ENCODE measurements around the gene ZDHHC7.
A peak's percentile ranks its signal among the peaks of the same experiment; 100 is the strongest.

Gene ZDHHC7

GRCh38 chr16:85008271-85008670 is 3.1 kb downstream of the ZDHHC7 start:
- TF ChIP-seq, protein P1, sequence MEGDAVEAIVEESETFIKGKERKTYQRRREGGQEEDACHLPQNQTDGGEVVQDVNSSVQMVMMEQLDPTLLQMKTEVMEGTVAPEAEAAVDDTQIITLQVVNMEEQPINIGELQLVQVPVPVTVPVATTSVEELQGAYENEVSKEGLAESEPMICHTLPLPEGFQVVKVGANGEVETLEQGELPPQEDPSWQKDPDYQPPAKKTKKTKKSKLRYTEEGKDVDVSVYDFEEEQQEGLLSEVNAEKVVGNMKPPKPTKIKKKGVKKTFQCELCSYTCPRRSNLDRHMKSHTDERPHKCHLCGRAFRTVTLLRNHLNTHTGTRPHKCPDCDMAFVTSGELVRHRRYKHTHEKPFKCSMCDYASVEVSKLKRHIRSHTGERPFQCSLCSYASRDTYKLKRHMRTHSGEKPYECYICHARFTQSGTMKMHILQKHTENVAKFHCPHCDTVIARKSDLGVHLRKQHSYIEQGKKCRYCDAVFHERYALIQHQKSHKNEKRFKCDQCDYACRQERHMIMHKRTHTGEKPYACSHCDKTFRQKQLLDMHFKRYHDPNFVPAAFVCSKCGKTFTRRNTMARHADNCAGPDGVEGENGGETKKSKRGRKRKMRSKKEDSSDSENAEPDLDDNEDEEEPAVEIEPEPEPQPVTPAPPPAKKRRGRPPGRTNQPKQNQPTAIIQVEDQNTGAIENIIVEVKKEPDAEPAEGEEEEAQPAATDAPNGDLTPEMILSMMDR (IDR thresholded peaks at IDR 0.05; ENCODE audit: low read depth, low read length), result no peak
- no peak for DNase-seq (ENCODE audit: low read depth in 2 of 2)
- H3K4me3 ChIP-seq (replicated peaks in 1 of 2; ENCODE audit: low read depth in 2 of 2, low read length in 2 of 2), result no peak overlapping the region

GRCh38 chr16:85007496-85008214 is 3.7 kb downstream of the ZDHHC7 start:
- no peak overlapping the region for H3K4me3 ChIP-seq (replicated peaks in 1 of 2; ENCODE audit: low read depth in 2 of 2, low read length in 2 of 2)
- TF ChIP-seq, protein P1 (IDR thresholded peaks at IDR 0.05; ENCODE audit: low read depth, low read length), result no peak
- no peak for DNase-seq (ENCODE audit: low read depth in 2 of 2)

DNA sequence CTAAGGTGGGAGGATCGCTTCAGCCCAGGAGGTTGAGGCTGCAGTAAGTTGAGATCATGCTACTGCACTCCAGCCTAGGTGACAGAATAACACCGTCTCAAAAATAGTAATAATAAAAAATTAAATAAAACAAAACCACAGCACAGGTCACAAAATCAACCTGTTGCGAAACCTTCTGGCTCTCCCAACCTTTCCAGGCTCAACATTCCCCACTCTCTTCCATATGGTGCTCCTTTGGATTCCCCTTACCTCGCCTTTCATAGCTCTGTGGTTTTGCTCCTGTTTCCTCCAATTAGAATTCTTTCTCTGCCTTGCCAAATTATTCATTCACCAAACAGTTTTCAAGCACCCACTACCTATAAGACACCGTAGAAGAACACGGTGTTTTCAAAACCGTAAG is 4.7 kb downstream of the ZDHHC7 start:
- H3K4me3 ChIP-seq (replicated peaks in 1 of 2; ENCODE audit: low read depth in 2 of 2, low read length in 2 of 2), result no peak overlapping the region
- TF ChIP-seq, protein P1 (IDR thresholded peaks at IDR 0.05; ENCODE audit: low read depth, low read length), result no peak
- no peak for DNase-seq (ENCODE audit: low read depth in 2 of 2)

GRCh38 chr16:85005285-85006069 is 5.9 kb downstream of the ZDHHC7 start:
- DNase-seq (ENCODE audit: low read depth in 2 of 2), result peak; percentile 43 to 59
- no peak overlapping the region for H3K4me3 ChIP-seq (replicated peaks in 1 of 2; ENCODE audit: low read depth in 2 of 2, low read length in 2 of 2)

DNA sequence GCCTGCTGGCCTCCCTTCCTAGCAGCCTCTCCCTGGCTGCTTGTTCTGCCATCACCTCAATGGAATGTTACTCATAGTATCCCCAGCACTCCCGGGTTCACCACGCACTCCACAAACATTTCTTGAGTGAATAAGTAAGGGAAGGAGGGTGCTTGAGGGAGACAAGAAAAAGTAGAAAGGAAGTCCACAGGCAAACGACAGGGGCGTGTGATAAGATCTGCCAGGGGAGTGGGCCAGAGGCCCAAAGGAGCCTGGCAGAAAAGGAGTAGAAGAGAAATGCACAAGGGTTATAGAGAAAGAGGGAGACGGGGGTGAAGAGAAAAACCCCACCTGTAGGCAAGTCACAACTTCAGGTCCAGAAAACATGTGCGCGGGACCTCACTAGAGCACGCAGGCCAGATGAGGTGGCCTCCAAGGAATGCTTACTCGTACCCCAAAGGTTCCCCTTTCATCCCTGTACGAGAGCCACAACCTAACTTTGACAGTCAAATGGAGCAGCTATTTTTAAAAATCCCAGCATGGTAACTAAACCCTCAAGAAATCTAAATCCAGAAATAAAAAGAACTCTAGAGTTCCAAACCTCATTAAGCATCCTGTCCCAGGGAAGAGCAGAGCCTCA is 6.6 kb downstream of the ZDHHC7 start:
- DNase-seq (ENCODE audit: low read depth in 2 of 2), result peak; percentile 75 to 92
- TF ChIP-seq, protein P1 (IDR thresholded peaks at IDR 0.05; ENCODE audit: low read depth, low read length), result no peak
- no peak overlapping the region for H3K4me3 ChIP-seq (replicated peaks in 1 of 2; ENCODE audit: low read depth in 2 of 2, low read length in 2 of 2)

More at GRCh38 chr16:85005285-85006069, 5.9 kb downstream of the ZDHHC7 start:
- TF ChIP-seq, protein P1 (IDR thresholded peaks at IDR 0.05; ENCODE audit: low read depth, low read length), result no peak

DNA sequence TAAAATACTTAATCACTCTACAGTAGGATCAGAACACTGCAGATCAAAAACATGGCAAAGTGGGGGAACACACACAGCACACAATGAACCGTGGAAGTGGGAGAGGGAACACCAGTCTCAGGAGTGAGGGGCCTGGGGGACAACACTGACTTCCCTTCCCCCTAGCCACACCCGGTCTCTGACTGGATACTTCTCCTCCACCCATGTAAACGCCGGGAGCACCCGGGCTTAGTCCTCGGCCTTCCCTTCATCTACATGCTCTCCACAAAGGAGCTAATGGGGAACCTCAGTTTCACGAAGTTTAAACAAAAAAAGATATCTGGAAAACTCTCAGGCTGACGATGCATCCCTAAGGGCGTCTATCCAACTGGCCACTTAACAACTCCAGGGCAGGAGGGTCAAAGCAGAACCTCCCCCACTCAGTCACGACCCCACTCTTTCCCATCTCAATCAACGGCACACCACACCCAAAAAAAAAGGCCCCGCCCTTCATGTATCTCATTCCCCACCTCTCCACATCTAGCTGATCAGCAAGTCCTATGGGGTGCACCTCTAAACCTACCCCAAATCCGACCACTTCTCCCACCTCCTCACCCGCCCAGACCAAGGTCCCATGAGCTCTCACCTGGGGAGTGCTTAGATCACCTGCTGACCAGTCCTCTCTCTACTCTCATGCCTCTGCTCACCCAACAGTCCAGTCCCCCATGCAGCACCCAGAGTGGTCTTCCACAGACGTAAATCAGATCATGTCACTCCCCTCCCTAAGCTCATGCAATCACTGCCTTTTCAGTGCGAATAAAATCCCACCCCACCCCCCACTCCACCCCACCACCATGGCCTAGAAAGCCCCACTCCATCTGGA is 7.4 kb downstream of the ZDHHC7 start:
- TF ChIP-seq, protein P1 (IDR thresholded peaks at IDR 0.05; ENCODE audit: low read depth, low read length), result no peak
- no peak for DNase-seq (ENCODE audit: low read depth in 2 of 2)
- no peak overlapping the region for H3K4me3 ChIP-seq (replicated peaks in 1 of 2; ENCODE audit: low read depth in 2 of 2, low read length in 2 of 2)

Measured in cardiac fibroblast (primary cell).